Measurements from ENCODE around the gene SLC30A5.

Gene SLC30A5

GRCh38 chr5:69170495-69170894, 76.7 kb downstream of the SLC30A5 start:
- no peak for DNase-seq

GRCh38 chr5:69170969-69171368, 77.2 kb downstream of the SLC30A5 start:
- DNase-seq, result no peak

All from stimulated activated naive CD4-positive, alpha-beta T cell (primary cell).